Measurements from ENCODE around the gene WDPCP. TPM values are rescaled to one million over a fixed set of nuclear protein-coding genes. Genes with fewer than 3 reads are reported as not detected.

Gene WDPCP
- total and polyA plus RNA-seq, 10 of the 15 experiments (the other 5 are each of a cell fraction or from before 2014, with no cell fraction given) = 2.1 to 7.9 (median 4.6) TPM

DNA sequence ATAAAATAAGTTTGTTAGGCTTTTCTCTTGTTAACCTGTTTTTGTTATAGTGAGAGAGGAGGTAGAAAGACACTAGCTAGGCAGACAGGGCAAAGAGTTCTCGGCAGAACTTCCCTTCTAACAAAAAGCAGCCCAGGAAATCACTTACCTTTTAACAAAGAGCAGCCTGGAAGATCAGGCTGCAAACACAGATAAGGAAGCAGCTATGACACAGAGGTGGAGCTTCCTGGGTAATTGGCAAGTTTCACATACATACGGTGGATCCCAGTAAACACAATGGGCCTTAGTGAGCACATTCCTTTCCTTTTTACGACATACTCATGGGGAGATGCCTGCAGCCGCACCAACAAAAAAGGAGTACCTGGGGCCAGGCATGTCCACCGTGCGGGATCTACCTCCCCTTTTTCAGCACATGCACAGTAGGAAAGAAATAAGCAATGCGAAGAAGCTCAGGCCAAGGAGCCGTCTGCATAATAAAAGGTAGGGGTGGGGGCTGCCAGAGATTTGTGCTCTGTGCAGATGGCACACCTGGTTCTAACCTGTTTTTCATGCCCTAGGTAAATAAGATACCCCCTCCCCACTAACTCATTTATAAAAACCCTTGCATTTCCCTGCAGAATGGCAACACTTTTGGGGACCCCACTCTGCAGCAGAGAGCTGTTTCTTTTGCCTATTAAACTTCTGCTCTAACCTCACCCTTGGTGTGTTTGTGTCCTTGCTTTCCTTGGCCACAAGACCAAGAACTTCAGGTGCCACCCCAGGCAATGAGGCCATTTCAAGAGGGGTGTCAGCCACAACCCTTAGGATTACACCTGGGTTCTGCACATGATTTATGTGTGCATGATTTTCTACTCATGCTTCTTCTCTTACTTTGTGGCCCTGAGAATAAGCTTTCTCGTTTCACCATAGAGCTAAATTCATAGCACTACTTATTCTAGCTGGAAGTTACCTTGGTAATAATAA is 27.0 kb upstream of the WDPCP start:
- ATAC-seq (no peak), DNase-seq (ENCODE audit: low read depth, low spot score) (no peak), FAIRE-seq (no peak)
- ChIA-PET CTCF (interaction anchor here (0.6 to 1.6 kb wide), 2 partner anchors 11 to 1175 kb away, joined by 3 read pairs; no protein-coding TSS in a partner anchor), RAD21 (ENCODE audit: unreplicated experiment) (no interaction called here), SMC1A (ENCODE audit: uncharacterized antibody, unreplicated experiment) (interaction anchor here (1.5 kb wide), 1 partner anchor 76 kb away, joined by 3 read pairs; no protein-coding TSS in a partner anchor), POLR2A (no interaction called here)
- Histone ChIP-seq H3K9ac (ENCODE audit: control insufficient read depth, insufficient read depth, low read length) (no peak overlapping the region), H3K4me2 (ENCODE audit: control insufficient read depth, insufficient read depth) (no peak overlapping the region), H3K79me2 (ENCODE audit: control insufficient read depth, insufficient read depth, low read length) (no peaks in the 10 kb centered on the region), H3K27me3 (replicated peaks in 1 of 2; ENCODE audit: control insufficient read depth in 2 of 2, insufficient read depth in 2 of 2, low read length in 1 of 2) (no peaks in the 10 kb centered on the region), H3K36me3 (ENCODE audit: control insufficient read depth in 2 of 2, insufficient read depth in 2 of 2, low read length in 1 of 2) (no peaks in the 10 kb centered on the region), H3K27ac (ENCODE audit: control insufficient read depth, insufficient read depth) (no peak overlapping the region), H4K20me1 (ENCODE audit: control insufficient read depth, insufficient read depth) (no peaks in the 10 kb centered on the region), H2AFZ (ENCODE audit: control insufficient read depth, low read depth, low read length) (no peak overlapping the region), H3K4me3 (no peak overlapping the region), H3K4me1 (ENCODE audit: control insufficient read depth, insufficient read depth, low read length) (no peaks in the 10 kb centered on the region), H3K9me3 (replicated peaks; ENCODE audit: control insufficient read depth, insufficient read depth, low read length) (no peaks in the 10 kb centered on the region; the same call in 2 of the 3 replicates)
- no TSS peak for BruUV-seq (replicated peaks)
- in situ Hi-C loops (cut with MboI) = no loop called here
- WGBS (ENCODE audit: insufficient coverage, insufficient replicate concordance, low lambda C conversion rate, missing lambda C conversion rate) = 68% methylated on average over 9 of the region's 9 CpGs
- TF ChIP-seq BACH1 (IDR thresholded peaks at IDR 0.05; ENCODE audit: borderline replicate concordance) (no peak), ZSCAN29 (IDR thresholded peaks at IDR 0.05) (no peak)
- intact Hi-C loops (cut with micrococcal nuclease; ENCODE audit: unreplicated experiment) = no loop called here

DNA sequence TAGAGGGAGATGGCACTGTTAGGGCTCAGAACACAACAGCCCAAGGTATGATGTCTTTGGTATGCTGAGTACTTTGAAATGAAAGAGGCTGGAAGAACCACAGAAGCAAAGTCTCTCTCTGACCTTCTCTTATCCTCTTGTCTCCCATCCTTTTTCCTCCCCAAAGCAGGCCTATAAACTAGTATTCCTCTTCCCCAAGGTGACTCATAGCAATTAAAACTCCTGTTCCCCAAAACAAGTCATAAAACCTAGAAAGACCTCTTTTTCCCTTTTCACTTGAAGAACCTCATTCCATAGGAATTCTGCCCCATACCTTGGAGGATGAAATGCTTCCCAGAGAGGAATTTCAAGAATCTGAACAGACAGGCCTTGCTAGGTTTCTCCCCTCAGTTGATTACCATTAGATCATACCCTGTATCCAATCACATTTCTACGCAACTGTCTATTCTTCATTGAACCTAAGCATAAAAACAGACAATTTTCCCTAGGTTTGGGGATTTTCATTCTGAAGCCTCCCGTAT is 26.2 kb upstream of the WDPCP start:
- no peaks in the 10 kb centered on the region for H4K20me1 ChIP-seq (ENCODE audit: control insufficient read depth, insufficient read depth)
- TF ChIP-seq ASH2L (IDR thresholded peaks at IDR 0.05; ENCODE audit: borderline replicate concordance, low read depth) = no peak
- TF ChIP-seq MXI1 (IDR thresholded peaks at IDR 0.05; ENCODE audit: low read depth, low read length) = no peak
- no peak for TF ChIP-seq HDAC6 (IDR thresholded peaks at IDR 0.05; ENCODE audit: unreplicated experiment)
- TF ChIP-seq, protein P1, sequence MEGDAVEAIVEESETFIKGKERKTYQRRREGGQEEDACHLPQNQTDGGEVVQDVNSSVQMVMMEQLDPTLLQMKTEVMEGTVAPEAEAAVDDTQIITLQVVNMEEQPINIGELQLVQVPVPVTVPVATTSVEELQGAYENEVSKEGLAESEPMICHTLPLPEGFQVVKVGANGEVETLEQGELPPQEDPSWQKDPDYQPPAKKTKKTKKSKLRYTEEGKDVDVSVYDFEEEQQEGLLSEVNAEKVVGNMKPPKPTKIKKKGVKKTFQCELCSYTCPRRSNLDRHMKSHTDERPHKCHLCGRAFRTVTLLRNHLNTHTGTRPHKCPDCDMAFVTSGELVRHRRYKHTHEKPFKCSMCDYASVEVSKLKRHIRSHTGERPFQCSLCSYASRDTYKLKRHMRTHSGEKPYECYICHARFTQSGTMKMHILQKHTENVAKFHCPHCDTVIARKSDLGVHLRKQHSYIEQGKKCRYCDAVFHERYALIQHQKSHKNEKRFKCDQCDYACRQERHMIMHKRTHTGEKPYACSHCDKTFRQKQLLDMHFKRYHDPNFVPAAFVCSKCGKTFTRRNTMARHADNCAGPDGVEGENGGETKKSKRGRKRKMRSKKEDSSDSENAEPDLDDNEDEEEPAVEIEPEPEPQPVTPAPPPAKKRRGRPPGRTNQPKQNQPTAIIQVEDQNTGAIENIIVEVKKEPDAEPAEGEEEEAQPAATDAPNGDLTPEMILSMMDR (IDR thresholded peaks at IDR 0.05 in 2 of 3, conservative IDR thresholded peaks at IDR 0.05 in 1 of 3; ENCODE audit: control insufficient read depth in 2 of 3, extremely low read depth in 1 of 3, insufficient read depth in 1 of 3, low read depth in 3 of 3, low read length in 3 of 3) = no peak
- no peak for TF ChIP-seq NR2C2 (IDR thresholded peaks at IDR 0.05; ENCODE audit: borderline replicate concordance, control insufficient read depth, insufficient read length, low read depth)
- no peak for TF ChIP-seq SMARCA5 (IDR thresholded peaks at IDR 0.05)

More for the DNA sequence above, 26.2 kb upstream of the WDPCP start:
- no peak overlapping the region for H3K27ac ChIP-seq (ENCODE audit: control insufficient read depth, insufficient read depth)
- H2AFZ ChIP-seq (ENCODE audit: control insufficient read depth, low read depth, low read length) = no peak overlapping the region
- 30% methylated on average over 2 of the region's 2 CpGs for WGBS (ENCODE audit: insufficient coverage, insufficient replicate concordance, low lambda C conversion rate, missing lambda C conversion rate)
- CTCF ChIA-PET = no interaction called here
- H3K4me3 ChIP-seq = no peak overlapping the region
- DNase-seq (ENCODE audit: low read depth, low spot score) (no peak), FAIRE-seq (no peak), ATAC-seq (no peak)
- H3K4me1 ChIP-seq (ENCODE audit: control insufficient read depth, insufficient read depth, low read length) = no peaks in the 10 kb centered on the region
- intact Hi-C loops (cut with micrococcal nuclease; ENCODE audit: unreplicated experiment) (no loop called here), in situ Hi-C loops (cut with MboI) (no loop called here)
- no peaks in the 10 kb centered on the region for H3K79me2 ChIP-seq (ENCODE audit: control insufficient read depth, insufficient read depth, low read length)
- no peaks in the 10 kb centered on the region for H3K36me3 ChIP-seq (ENCODE audit: control insufficient read depth in 2 of 2, insufficient read depth in 2 of 2, low read length in 1 of 2)
- POLR2A ChIA-PET = no interaction called here
- RAD21 ChIA-PET (ENCODE audit: unreplicated experiment) = no interaction called here
- H3K27me3 ChIP-seq (replicated peaks in 1 of 2; ENCODE audit: control insufficient read depth in 2 of 2, insufficient read depth in 2 of 2, low read length in 1 of 2) = no peaks in the 10 kb centered on the region
- no TSS peak for BruUV-seq (replicated peaks)
- H3K4me2 ChIP-seq (ENCODE audit: control insufficient read depth, insufficient read depth) = no peak overlapping the region
- SMC1A ChIA-PET (ENCODE audit: uncharacterized antibody, unreplicated experiment) = no interaction called here
- H3K9ac ChIP-seq (ENCODE audit: control insufficient read depth, insufficient read depth, low read length) = no peak overlapping the region
- H3K9me3 ChIP-seq (replicated peaks; ENCODE audit: control insufficient read depth, insufficient read depth, low read length) = no peaks in the 10 kb centered on the region
